Measurements from ENCODE around the gene PHAX. TPM values are rescaled to one million over a fixed set of nuclear protein-coding genes. Genes with fewer than 3 reads are reported as not detected.

Gene PHAX
- total RNA-seq, 1 experiment from 2014 or later, result 63.6 TPM

DNA sequence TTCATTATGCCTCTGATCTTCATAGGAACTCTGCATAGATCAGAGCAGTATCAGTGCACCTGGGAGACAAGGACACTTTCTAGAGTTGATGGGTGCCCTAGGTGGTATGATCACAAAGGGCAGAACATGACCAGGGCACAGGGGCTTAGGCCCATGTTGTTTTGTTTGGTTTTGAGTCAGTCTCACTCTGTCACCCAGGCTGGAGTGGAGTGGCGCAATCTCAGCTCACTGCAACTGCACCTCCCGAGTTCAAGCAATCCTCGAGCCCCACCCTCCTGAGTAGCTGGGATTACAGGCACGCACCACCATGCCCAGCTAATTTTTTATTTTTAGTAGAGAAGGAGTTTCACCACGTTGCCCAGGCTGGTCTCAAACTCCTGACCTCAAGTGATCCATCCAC is 23.3 kb upstream of the PHAX start:
- no peak for TF ChIP-seq CTCF (IDR thresholded peaks at IDR 0.05; ENCODE audit: unreplicated experiment)
- H3K4me1 Mint-ChIP-seq (ENCODE audit: low read depth, unreplicated experiment), result no peaks in the 10 kb centered on the region
- CTCF ChIA-PET, result no interaction called here
- no peaks in the 10 kb centered on the region for H3K27me3 Mint-ChIP-seq (ENCODE audit: unreplicated experiment)
- intact Hi-C loops (cut with micrococcal nuclease; ENCODE audit: unreplicated experiment), result no loop called here
- H3K27ac Mint-ChIP-seq (ENCODE audit: unreplicated experiment), result no peak overlapping the region
- no peak overlapping the region for H3K4me3 Mint-ChIP-seq (ENCODE audit: low read depth, unreplicated experiment)
- H3K9me3 Mint-ChIP-seq (ENCODE audit: low read depth, unreplicated experiment), result no peaks in the 10 kb centered on the region
- BruUV-seq (replicated peaks), result no TSS peak
- no peak for DNase-seq
- peaks cover 27% of the 10 kb centered on the region for H3K36me3 Mint-ChIP-seq (ENCODE audit: insufficient read depth, unreplicated experiment)

DNA sequence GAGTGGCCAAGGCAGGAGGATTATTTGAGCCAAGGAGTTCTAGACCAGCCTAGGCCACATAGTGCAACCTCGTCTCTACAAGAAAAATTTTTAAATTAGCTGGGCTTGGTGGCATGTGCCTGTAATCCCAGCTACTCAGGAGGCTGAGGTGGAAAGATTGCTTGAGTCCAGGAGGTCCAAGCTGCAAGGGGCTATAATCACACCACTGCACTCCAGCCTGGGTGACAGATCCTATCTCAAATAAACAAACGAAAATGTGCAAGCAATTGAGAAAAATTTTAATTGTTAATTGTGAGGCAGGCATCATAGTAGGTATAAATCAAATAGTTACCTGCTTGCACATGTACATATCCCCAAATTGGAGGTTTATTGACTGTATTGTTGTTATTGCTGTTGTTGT is 21.0 kb upstream of the PHAX start:
- Mint-ChIP-seq H3K9me3 (ENCODE audit: low read depth, unreplicated experiment) (no peaks in the 10 kb centered on the region), H3K4me1 (ENCODE audit: low read depth, unreplicated experiment) (no peaks in the 10 kb centered on the region), H3K27me3 (ENCODE audit: unreplicated experiment) (no peaks in the 10 kb centered on the region), H3K27ac (ENCODE audit: unreplicated experiment) (no peak overlapping the region), H3K36me3 (ENCODE audit: insufficient read depth, unreplicated experiment) (peaks cover 42% of the 10 kb centered on the region), H3K4me3 (ENCODE audit: low read depth, unreplicated experiment) (no peak overlapping the region)
- no peak for TF ChIP-seq CTCF (IDR thresholded peaks at IDR 0.05; ENCODE audit: unreplicated experiment)
- intact Hi-C loops (cut with micrococcal nuclease; ENCODE audit: unreplicated experiment), result no loop called here
- no TSS peak for BruUV-seq (replicated peaks)
- DNase-seq, result no peak
- CTCF ChIA-PET, result interaction anchor here (0.7 kb wide), 1 partner anchor 336 kb away, joined by 3 read pairs; no protein-coding TSS in a partner anchor

- intact Hi-C loops (cut with micrococcal nuclease; ENCODE audit: unreplicated experiment), result no loop called here
- Mint-ChIP-seq H3K36me3 (ENCODE audit: insufficient read depth, unreplicated experiment) (peaks cover 46% of the 10 kb centered on the region), H3K4me1 (ENCODE audit: low read depth, unreplicated experiment) (no peaks in the 10 kb centered on the region), H3K9me3 (ENCODE audit: low read depth, unreplicated experiment) (no peaks in the 10 kb centered on the region), H3K4me3 (ENCODE audit: low read depth, unreplicated experiment) (no peak overlapping the region), H3K27me3 (ENCODE audit: unreplicated experiment) (no peaks in the 10 kb centered on the region), H3K27ac (ENCODE audit: unreplicated experiment) (no peak overlapping the region)
- no peak for TF ChIP-seq CTCF (IDR thresholded peaks at IDR 0.05; ENCODE audit: unreplicated experiment)
- CTCF ChIA-PET, result no interaction called here
- BruUV-seq (replicated peaks), result no TSS peak
- DNase-seq, result no peak
These were observed 17.0 kb upstream of the PHAX start for GRCh38 chr5:126583761-126584160.

DNA sequence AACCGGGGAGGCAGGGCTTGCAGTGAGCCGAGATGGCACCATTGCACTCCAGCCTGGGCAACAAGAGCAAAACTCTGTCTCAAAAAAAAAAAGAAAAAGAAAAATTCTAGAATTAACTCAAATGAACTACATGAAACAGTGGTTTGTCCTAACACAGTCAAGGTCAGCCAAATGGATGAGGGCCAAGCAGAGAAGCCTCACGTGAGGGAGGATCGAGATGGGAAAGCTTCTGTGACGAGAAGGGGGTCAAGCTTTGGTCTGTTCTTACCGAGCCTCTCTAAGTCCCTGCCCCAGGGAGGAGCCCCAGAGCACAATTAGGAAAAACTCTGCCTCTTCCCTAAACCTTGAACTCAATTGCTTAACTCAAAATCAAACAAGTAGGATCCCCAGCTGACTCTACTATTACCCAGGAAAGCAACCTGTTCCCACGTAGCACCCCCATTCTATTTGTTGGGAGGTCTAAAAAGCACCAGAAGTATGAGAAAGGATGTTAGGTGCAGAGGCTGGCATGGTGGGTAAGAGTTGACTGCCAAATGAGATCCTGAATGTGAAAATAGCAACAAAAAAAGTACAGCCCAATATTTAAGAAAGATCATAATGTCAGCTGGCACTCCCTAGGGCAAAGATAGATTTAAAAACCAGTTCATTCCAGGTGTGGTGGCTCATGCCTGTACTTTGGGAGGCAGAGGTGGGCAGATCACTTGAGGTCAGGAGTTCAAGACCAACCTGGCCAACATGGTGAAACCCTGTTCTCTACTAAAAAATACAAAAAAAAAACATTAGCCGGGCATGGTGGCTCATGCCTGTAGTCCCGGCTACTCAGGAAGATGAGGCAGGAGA is 13.0 kb upstream of the PHAX start:
- Mint-ChIP-seq H3K9me3 (ENCODE audit: low read depth, unreplicated experiment) (no peaks in the 10 kb centered on the region), H3K27ac (ENCODE audit: unreplicated experiment) (no peak overlapping the region), H3K4me1 (ENCODE audit: low read depth, unreplicated experiment) (peaks cover 2% of the 10 kb centered on the region), H3K4me3 (ENCODE audit: low read depth, unreplicated experiment) (no peak overlapping the region), H3K27me3 (ENCODE audit: unreplicated experiment) (no peaks in the 10 kb centered on the region), H3K36me3 (ENCODE audit: insufficient read depth, unreplicated experiment) (peaks cover 35% of the 10 kb centered on the region)
- no peak for TF ChIP-seq CTCF (IDR thresholded peaks at IDR 0.05; ENCODE audit: unreplicated experiment)
- intact Hi-C loops (cut with micrococcal nuclease; ENCODE audit: unreplicated experiment), result no loop called here
- no peak for DNase-seq
- BruUV-seq (replicated peaks), result no TSS peak
- CTCF ChIA-PET, result no interaction called here
